Neural progenitor cell (in vitro differentiated cells): ENCODE results near the gene FARP1. TPM values are rescaled to one million over a fixed set of nuclear protein-coding genes. Genes with fewer than 3 reads are reported as not detected.

Source experiments
- DNase-seq: peaks from one replicate; pipeline ENCODE4 v3.0.0-alpha.2; 2016; ENCODE audit warnings: low spot score
- H2AFZ ChIP-seq: fragments of 200-600 bp; sonication (generic); replicated peaks from 2 replicates; pipeline ENCODE4 v1.6.1; 2016; ENCODE audit warnings: antibody characterized with exemption
- H3F3A ChIP-seq: fragments of 200-600 bp; sonication (generic); 2 replicates; pipeline ENCODE4 v1.6.1; 2016; ENCODE audit warnings: antibody characterized with exemption, low read depth
- H3K27ac ChIP-seq: fragments of 200-600 bp; sonication (generic); 2 replicates; pipeline ENCODE4 v1.5.1; 2016; ENCODE audit warnings: mild to moderate bottlenecking
- H3K27me3 ChIP-seq: fragments of 200-600 bp; sonication (generic); 2 replicates; pipeline ENCODE4 v1.6.1; 2016; ENCODE audit warnings: mild to moderate bottlenecking, moderate library complexity
- H3K36me3 ChIP-seq: fragments of 200-600 bp; sonication (generic); 2 replicates; pipeline ENCODE4 v1.5.1; 2016
- H3K4me1 ChIP-seq: fragments of 200-600 bp; sonication (generic); 2 replicates; pipeline ENCODE4 v1.6.1; 2016; ENCODE audit warnings: mixed run types
- H3K4me2 ChIP-seq: fragments of 200-600 bp; sonication (generic); 2 replicates; pipeline ENCODE4 v1.6.1; 2016
- H3K4me3 ChIP-seq: fragments of 200-600 bp; sonication (generic); 2 replicates; pipeline ENCODE4 v1.5.1; 2016
- H3K79me2 ChIP-seq: fragments of 200-600 bp; sonication (generic); 2 replicates; pipeline ENCODE4 v1.6.1; 2016; ENCODE audit warnings: low read depth
- H3K9ac ChIP-seq: fragments of 200-600 bp; sonication (generic); 2 replicates; pipeline ENCODE4 v1.6.1; 2016
- H3K9me3 ChIP-seq: fragments of 200-600 bp; sonication (generic); 2 replicates; pipeline ENCODE4 v1.5.1; 2016; ENCODE audit warnings: low read depth
- H4K20me1 ChIP-seq: fragments of 200-600 bp; sonication (generic); 2 replicates; pipeline ENCODE4 v1.6.1; 2016; ENCODE audit warnings: low read depth
- H3K27ac Mint-ChIP-seq: 3 replicates; pipeline ENCODE4 v1.8.0; 2021; ENCODE audit warnings: mixed read lengths
- H3K27me3 Mint-ChIP-seq: 2 replicates; pipeline ENCODE4 v1.8.0; 2022; ENCODE audit warnings: low read depth, mild to moderate bottlenecking, inconsistent platforms, moderate library complexity, mixed read lengths; ENCODE audit not compliant: insufficient read depth
- H3K36me3 Mint-ChIP-seq: 3 replicates; pipeline ENCODE4 v1.8.0; 2021; ENCODE audit warnings: mixed read lengths
- H3K4me1 Mint-ChIP-seq: 3 replicates; pipeline ENCODE4 v1.8.0; 2021; ENCODE audit warnings: mixed read lengths
- H3K4me3 Mint-ChIP-seq: 3 replicates; pipeline ENCODE4 v1.8.0; 2021; ENCODE audit warnings: mild to moderate bottlenecking, moderate library complexity, mixed read lengths
- H3K9me3 Mint-ChIP-seq: 3 replicates; pipeline ENCODE4 v1.8.0; 2020; ENCODE audit warnings: mixed read lengths
- EZH2 ChIP-seq: fragments of 200-600 bp; sonication (generic); IDR thresholded peaks from 2 replicates; pipeline ENCODE4 v1.6.1; 2017; ENCODE audit warnings: antibody characterized with exemption, mild to moderate bottlenecking, moderate library complexity
- EZH2phosphoT487 ChIP-seq: fragments of 200-600 bp; sonication (generic); IDR thresholded peaks from 2 replicates; pipeline ENCODE4 v1.6.1; 2017; ENCODE audit warnings: antibody characterized with exemption
- total RNA-seq: library from RNA; depleted of rRNA; stranded (reverse); fragments of >200 nt; gene quantifications from 2 replicates; pipeline ENCODE4 v1.2.3, GENCODE V29; 2015; ENCODE audit warnings: low replicate concordance
- TF ChIP-seq, protein P1 (sequence below): fragments of 200-600 bp; sonication (generic); IDR thresholded peaks from 2 replicates; pipeline ENCODE4 v1.5.1; 2017; ENCODE audit warnings: antibody characterized with exemption, mild to moderate bottlenecking

Gene FARP1
- total RNA-seq, 1 donor from 2014 or later: 78.0 TPM

GRCh38 chr13:98351636-98352035, 208.7 kb downstream of the FARP1 start:
- TF ChIP-seq, protein P1, sequence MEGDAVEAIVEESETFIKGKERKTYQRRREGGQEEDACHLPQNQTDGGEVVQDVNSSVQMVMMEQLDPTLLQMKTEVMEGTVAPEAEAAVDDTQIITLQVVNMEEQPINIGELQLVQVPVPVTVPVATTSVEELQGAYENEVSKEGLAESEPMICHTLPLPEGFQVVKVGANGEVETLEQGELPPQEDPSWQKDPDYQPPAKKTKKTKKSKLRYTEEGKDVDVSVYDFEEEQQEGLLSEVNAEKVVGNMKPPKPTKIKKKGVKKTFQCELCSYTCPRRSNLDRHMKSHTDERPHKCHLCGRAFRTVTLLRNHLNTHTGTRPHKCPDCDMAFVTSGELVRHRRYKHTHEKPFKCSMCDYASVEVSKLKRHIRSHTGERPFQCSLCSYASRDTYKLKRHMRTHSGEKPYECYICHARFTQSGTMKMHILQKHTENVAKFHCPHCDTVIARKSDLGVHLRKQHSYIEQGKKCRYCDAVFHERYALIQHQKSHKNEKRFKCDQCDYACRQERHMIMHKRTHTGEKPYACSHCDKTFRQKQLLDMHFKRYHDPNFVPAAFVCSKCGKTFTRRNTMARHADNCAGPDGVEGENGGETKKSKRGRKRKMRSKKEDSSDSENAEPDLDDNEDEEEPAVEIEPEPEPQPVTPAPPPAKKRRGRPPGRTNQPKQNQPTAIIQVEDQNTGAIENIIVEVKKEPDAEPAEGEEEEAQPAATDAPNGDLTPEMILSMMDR: no peak
- no peak for TF ChIP-seq EZH2
- TF ChIP-seq EZH2phosphoT487: no peak
- H3K36me3 Mint-ChIP-seq: peaks cover 12% of the 10 kb centered on the region
- Histone ChIP-seq H3K4me1 (no peaks in the 10 kb centered on the region), H3K36me3 (no peaks in the 10 kb centered on the region), H3K27ac (no peak overlapping the region), H3K27me3 (no peaks in the 10 kb centered on the region), H3K9ac (no peak overlapping the region), H2AFZ (no peak overlapping the region), H3K9me3 (no peaks in the 10 kb centered on the region), H3F3A (no peaks in the 10 kb centered on the region), H3K4me2 (no peak overlapping the region), H4K20me1 (no peaks in the 10 kb centered on the region), H3K79me2 (peaks cover 4% of the 10 kb centered on the region), H3K4me3 (no peak overlapping the region)
- no peak overlapping the region for H3K27ac Mint-ChIP-seq
- no peak overlapping the region for H3K4me3 Mint-ChIP-seq
- H3K27me3 Mint-ChIP-seq: peaks cover 2% of the 10 kb centered on the region
- peaks cover 3% of the 10 kb centered on the region for H3K4me1 Mint-ChIP-seq
- H3K9me3 Mint-ChIP-seq: no peaks in the 10 kb centered on the region
- DNase-seq: no peak

GRCh38 chr13:98352226-98352625, 209.3 kb downstream of the FARP1 start:
- no peak overlapping the region for H3K27ac ChIP-seq

DNA sequence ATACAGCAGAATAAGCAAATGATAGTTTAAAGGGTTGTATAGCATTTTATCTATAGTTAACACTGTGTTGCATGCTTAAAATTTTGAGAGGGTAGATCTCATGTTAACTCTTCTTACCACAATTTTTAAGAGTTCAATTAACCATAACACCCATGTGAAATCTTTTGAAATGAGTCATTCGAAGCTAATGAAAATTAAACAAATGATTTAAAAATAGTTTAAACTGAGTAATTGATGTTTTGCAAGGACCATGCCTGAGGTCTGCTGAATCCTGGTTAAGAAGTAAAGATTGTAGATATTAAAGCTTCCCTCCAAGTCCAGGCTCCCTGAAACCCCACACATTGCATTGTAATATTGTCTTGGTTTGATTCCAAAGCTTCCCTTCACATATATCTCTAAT, 210.9 kb downstream of the FARP1 start:
- Histone ChIP-seq H3K4me3 (no peak overlapping the region), H3K27me3 (no peaks in the 10 kb centered on the region), H3K4me1 (no peaks in the 10 kb centered on the region), H3K4me2 (no peak overlapping the region), H2AFZ (no peak overlapping the region), H4K20me1 (peaks cover 5% of the 10 kb centered on the region), H3K79me2 (peaks cover 17% of the 10 kb centered on the region), H3K36me3 (no peaks in the 10 kb centered on the region), H3K27ac (no peak overlapping the region), H3K9ac (no peak overlapping the region), H3K9me3 (no peaks in the 10 kb centered on the region), H3F3A (no peaks in the 10 kb centered on the region)
- H3K36me3 Mint-ChIP-seq: peaks cover 8% of the 10 kb centered on the region
- DNase-seq: no peak
- TF ChIP-seq EZH2phosphoT487: no peak
- no peak for TF ChIP-seq EZH2
- peaks cover 3% of the 10 kb centered on the region for H3K4me1 Mint-ChIP-seq
- H3K4me3 Mint-ChIP-seq: no peak overlapping the region
- no peak overlapping the region for H3K27ac Mint-ChIP-seq
- peaks cover 4% of the 10 kb centered on the region for H3K9me3 Mint-ChIP-seq
- H3K27me3 Mint-ChIP-seq: peaks cover 2% of the 10 kb centered on the region

More at GRCh38 chr13:98352226-98352625, 209.3 kb downstream of the FARP1 start:
- Histone ChIP-seq H3K4me3 (no peak overlapping the region), H3K4me2 (no peak overlapping the region), H3K9ac (no peak overlapping the region), H3K27me3 (no peaks in the 10 kb centered on the region), H3F3A (no peaks in the 10 kb centered on the region), H2AFZ (no peak overlapping the region), H3K79me2 (peaks cover 10% of the 10 kb centered on the region), H3K36me3 (no peaks in the 10 kb centered on the region), H3K4me1 (no peaks in the 10 kb centered on the region), H4K20me1 (no peaks in the 10 kb centered on the region), H3K9me3 (no peaks in the 10 kb centered on the region)
- Mint-ChIP-seq H3K4me1 (peaks cover 3% of the 10 kb centered on the region), H3K27me3 (peaks cover 2% of the 10 kb centered on the region), H3K36me3 (peaks cover 9% of the 10 kb centered on the region), H3K9me3 (peaks cover 2% of the 10 kb centered on the region), H3K27ac (no peak overlapping the region), H3K4me3 (no peak overlapping the region)
- TF ChIP-seq EZH2phosphoT487 (no peak), EZH2 (no peak)
- TF ChIP-seq, protein P1: no peak
- DNase-seq: no peak

DNA sequence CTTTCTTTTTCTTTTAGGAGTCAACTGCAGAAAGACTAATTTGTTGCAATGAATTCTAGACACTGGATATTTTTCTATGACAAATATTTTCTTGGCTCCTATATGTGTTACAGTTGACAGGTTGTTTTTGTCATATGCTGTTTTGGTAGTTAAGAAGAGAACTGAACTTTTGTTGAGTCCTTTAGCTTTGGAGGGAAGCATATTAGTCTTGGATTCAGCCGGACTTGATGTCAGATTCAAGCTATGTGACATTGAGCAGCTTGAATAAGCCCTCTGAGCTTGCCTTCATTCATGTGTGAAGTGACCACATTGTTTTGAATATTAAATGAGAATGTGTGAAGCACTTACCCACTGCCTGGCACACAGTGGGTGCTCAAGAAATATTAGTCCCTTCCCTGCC, 216.0 kb downstream of the FARP1 start:
- H3K27ac Mint-ChIP-seq: no peak overlapping the region
- peaks cover 10% of the 10 kb centered on the region for H3K4me1 Mint-ChIP-seq
- H3K27ac ChIP-seq: no peak overlapping the region

More for the DNA sequence above, 216.0 kb downstream of the FARP1 start:
- no peak overlapping the region for H3K4me3 Mint-ChIP-seq
- peaks cover 4% of the 10 kb centered on the region for H3K9me3 Mint-ChIP-seq
- Histone ChIP-seq H3K4me1 (peaks cover 5% of the 10 kb centered on the region), H3K9me3 (no peaks in the 10 kb centered on the region), H3K36me3 (no peaks in the 10 kb centered on the region), H4K20me1 (peaks cover 14% of the 10 kb centered on the region), H3F3A (no peaks in the 10 kb centered on the region), H2AFZ (no peak overlapping the region), H3K79me2 (peaks cover 31% of the 10 kb centered on the region), H3K4me2 (no peak overlapping the region), H3K27me3 (no peaks in the 10 kb centered on the region), H3K4me3 (no peak overlapping the region), H3K9ac (no peak overlapping the region)
- H3K36me3 Mint-ChIP-seq: peaks cover 9% of the 10 kb centered on the region
- peaks cover 3% of the 10 kb centered on the region for H3K27me3 Mint-ChIP-seq
- DNase-seq: no peak
- no peak for TF ChIP-seq EZH2
- no peak for TF ChIP-seq EZH2phosphoT487
- TF ChIP-seq, protein P1: no peak
